ENCODE measurements around the gene BABAM2. TPM values are rescaled to one million over a fixed set of nuclear protein-coding genes. Genes with fewer than 3 reads are reported as not detected.
A peak's percentile ranks its signal among the peaks of the same experiment; 100 is the strongest.

The BABAM2 gene
- total RNA-seq, 1 donor = 42.0 TPM

- H3K4me2 ChIP-seq (ENCODE audit: insufficient read depth, low read length) = no peak overlapping the region
- H3K4me1 ChIP-seq (ENCODE audit: insufficient read depth, low read length) = peaks cover 16% of the 10 kb centered on the region
- no peak for TF ChIP-seq CTCF (IDR thresholded peaks at IDR 0.05; ENCODE audit: extremely low read depth, low read depth, low read length)
- no peaks in the 10 kb centered on the region for H3K79me2 ChIP-seq (ENCODE audit: insufficient read depth, low read length)
- H3K27ac ChIP-seq (ENCODE audit: low read depth, low read length) = peak overlapping the region; percentile 62
- no peaks in the 10 kb centered on the region for H3K9me3 ChIP-seq (ENCODE audit: low read depth, low read length)
- DNase-seq (ENCODE audit: insufficient read length, low spot score, missing footprints) = no peak
- no peaks in the 10 kb centered on the region for H4K20me1 ChIP-seq (ENCODE audit: insufficient read depth, low read length)
- no peak overlapping the region for H3K4me3 ChIP-seq (ENCODE audit: insufficient read depth, low read length)
- no peaks in the 10 kb centered on the region for H3K36me3 ChIP-seq (ENCODE audit: insufficient read depth, low read length)
- no peak overlapping the region for H2AFZ ChIP-seq (ENCODE audit: low read length)
- no peaks in the 10 kb centered on the region for H3K27me3 ChIP-seq (ENCODE audit: insufficient read depth, low read length)
Observed at GRCh38 chr2:28320371-28320770, 429.8 kb downstream of the BABAM2 start.

GRCh38 chr2:28321426-28321825 lies 430.9 kb downstream of the BABAM2 start:
- H4K20me1 ChIP-seq (ENCODE audit: insufficient read depth, low read length) = no peaks in the 10 kb centered on the region
- peak; percentile 87 for DNase-seq (ENCODE audit: insufficient read length, low spot score, missing footprints)
- no peaks in the 10 kb centered on the region for H3K36me3 ChIP-seq (ENCODE audit: insufficient read depth, low read length)
- H3K27ac ChIP-seq (ENCODE audit: low read depth, low read length) = peak overlapping the region; percentile 54
- no peak overlapping the region for H3K4me3 ChIP-seq (ENCODE audit: insufficient read depth, low read length)
- no peaks in the 10 kb centered on the region for H3K27me3 ChIP-seq (ENCODE audit: insufficient read depth, low read length)
- TF ChIP-seq CTCF (IDR thresholded peaks at IDR 0.05; ENCODE audit: extremely low read depth, low read depth, low read length) = no peak
- no peaks in the 10 kb centered on the region for H3K79me2 ChIP-seq (ENCODE audit: insufficient read depth, low read length)
- H3K4me2 ChIP-seq (ENCODE audit: insufficient read depth, low read length) = no peak overlapping the region
- H2AFZ ChIP-seq (ENCODE audit: low read length) = no peak overlapping the region
- peaks cover 16% of the 10 kb centered on the region for H3K4me1 ChIP-seq (ENCODE audit: insufficient read depth, low read length)
- no peaks in the 10 kb centered on the region for H3K9me3 ChIP-seq (ENCODE audit: low read depth, low read length)

- Histone ChIP-seq H3K4me3 (ENCODE audit: insufficient read depth, low read length) (no peak overlapping the region), H3K4me2 (ENCODE audit: insufficient read depth, low read length) (no peak overlapping the region), H3K9me3 (ENCODE audit: low read depth, low read length) (no peaks in the 10 kb centered on the region), H3K36me3 (ENCODE audit: insufficient read depth, low read length) (no peaks in the 10 kb centered on the region), H3K4me1 (ENCODE audit: insufficient read depth, low read length) (peaks cover 16% of the 10 kb centered on the region), H3K27ac (ENCODE audit: low read depth, low read length) (peak overlapping the region; percentile 27), H4K20me1 (ENCODE audit: insufficient read depth, low read length) (no peaks in the 10 kb centered on the region), H2AFZ (ENCODE audit: low read length) (no peak overlapping the region), H3K79me2 (ENCODE audit: insufficient read depth, low read length) (no peaks in the 10 kb centered on the region), H3K27me3 (ENCODE audit: insufficient read depth, low read length) (no peaks in the 10 kb centered on the region)
- TF ChIP-seq CTCF (IDR thresholded peaks at IDR 0.05; ENCODE audit: extremely low read depth, low read depth, low read length) = no peak
- no peak for DNase-seq (ENCODE audit: insufficient read length, low spot score, missing footprints)
Observed at GRCh38 chr2:28322051-28322450, 431.5 kb downstream of the BABAM2 start.

- Histone ChIP-seq H2AFZ (ENCODE audit: low read length) (no peak overlapping the region), H3K27me3 (ENCODE audit: insufficient read depth, low read length) (no peaks in the 10 kb centered on the region), H3K4me3 (ENCODE audit: insufficient read depth, low read length) (no peak overlapping the region), H4K20me1 (ENCODE audit: insufficient read depth, low read length) (no peaks in the 10 kb centered on the region), H3K79me2 (ENCODE audit: insufficient read depth, low read length) (no peaks in the 10 kb centered on the region), H3K9me3 (ENCODE audit: low read depth, low read length) (no peaks in the 10 kb centered on the region), H3K4me1 (ENCODE audit: insufficient read depth, low read length) (peaks cover 16% of the 10 kb centered on the region), H3K27ac (ENCODE audit: low read depth, low read length) (no peak overlapping the region), H3K4me2 (ENCODE audit: insufficient read depth, low read length) (no peak overlapping the region), H3K36me3 (ENCODE audit: insufficient read depth, low read length) (no peaks in the 10 kb centered on the region)
- TF ChIP-seq CTCF (IDR thresholded peaks at IDR 0.05; ENCODE audit: extremely low read depth, low read depth, low read length) = no peak
- no peak for DNase-seq (ENCODE audit: insufficient read length, low spot score, missing footprints)
Observed at GRCh38 chr2:28322456-28322855, 431.9 kb downstream of the BABAM2 start.

All from osteoblast (primary cell).